ENCODE data around the gene GLDC. TPM values are rescaled to one million over a fixed set of nuclear protein-coding genes. Genes with fewer than 3 reads are reported as not detected.
"Not testable (repeated sequence)": the region's sequence is repeated elsewhere in the genome, so short reads cannot be mapped to it uniquely, and the experiment has no call there.

The GLDC gene
- polyA plus RNA-seq, 1 donor = 0.81 TPM

GRCh38 chr9:6664204-6664680 lies 18.7 kb upstream of the GLDC start:
- DNase-seq (ENCODE audit: low read depth) = no peak

- no peak for DNase-seq (ENCODE audit: low read depth)
Observed at GRCh38 chr9:6660512-6660911, 15.0 kb upstream of the GLDC start.

- DNase-seq (ENCODE audit: low read depth) = no peak
Observed at GRCh38 chr9:6658628-6659353, 13.3 kb upstream of the GLDC start.

GRCh38 chr9:6656614-6657300 lies 11.2 kb upstream of the GLDC start:
- DNase-seq (ENCODE audit: low read depth) = no peak

- no peak for DNase-seq (ENCODE audit: low read depth)
Observed at GRCh38 chr9:6655036-6655435, 9.5 kb upstream of the GLDC start.

GRCh38 chr9:6646293-6646636 lies 736 bp upstream of the GLDC start:
- no peak for DNase-seq (ENCODE audit: low read depth)

GRCh38 chr9:6645105-6645354 lies 499 bp downstream of the GLDC start:
- DNase-seq (ENCODE audit: low read depth) = not testable (repeated sequence)

GRCh38 chr9:6644346-6645104 lies 1.0 kb downstream of the GLDC start:
- DNase-seq (ENCODE audit: low read depth) = no peak

GRCh38 chr9:6641961-6642360 lies 3.6 kb downstream of the GLDC start:
- no peak for DNase-seq (ENCODE audit: low read depth)

GRCh38 chr9:6641561-6641960 lies 4.0 kb downstream of the GLDC start:
- DNase-seq (ENCODE audit: low read depth) = no peak

- DNase-seq (ENCODE audit: low read depth) = no peak
Observed at GRCh38 chr9:6641056-6641455, 4.5 kb downstream of the GLDC start.

GRCh38 chr9:6640268-6641051 lies 5.1 kb downstream of the GLDC start:
- no peak for DNase-seq (ENCODE audit: low read depth)

GRCh38 chr9:6639622-6640021 lies 5.9 kb downstream of the GLDC start:
- DNase-seq (ENCODE audit: low read depth) = no peak

- DNase-seq (ENCODE audit: low read depth) = no peak
Observed at GRCh38 chr9:6634444-6634843, 11.1 kb downstream of the GLDC start.

GRCh38 chr9:6633378-6633777 lies 12.2 kb downstream of the GLDC start:
- DNase-seq (ENCODE audit: low read depth) = no peak

GRCh38 chr9:6632516-6633183 lies 12.9 kb downstream of the GLDC start:
- no peak for DNase-seq (ENCODE audit: low read depth)

- DNase-seq (ENCODE audit: low read depth) = no peak
Observed at GRCh38 chr9:6631207-6631512, 14.4 kb downstream of the GLDC start.

- DNase-seq (ENCODE audit: low read depth) = no peak
Observed at GRCh38 chr9:6630502-6631206, 14.9 kb downstream of the GLDC start.

GRCh38 chr9:6628704-6629103 lies 16.8 kb downstream of the GLDC start:
- DNase-seq (ENCODE audit: low read depth) = no peak

- no peak for DNase-seq (ENCODE audit: low read depth)
Observed at GRCh38 chr9:6625363-6625762, 20.2 kb downstream of the GLDC start.

- DNase-seq (ENCODE audit: low read depth) = not testable (repeated sequence)
Observed at GRCh38 chr9:6622784-6623183, 22.7 kb downstream of the GLDC start.

Measured in forelimb muscle (tissue), 1 donor.